Osteocyte (in vitro differentiated cells): ENCODE measurements around the gene MTOR. TPM values are rescaled to one million over a fixed set of nuclear protein-coding genes. Genes with fewer than 3 reads are reported as not detected.

ENCODE experiments used
- DNase-seq: peaks from one replicate; pipeline ENCODE4 v3.0.0; 2021; ENCODE audit warnings: mixed read lengths; ENCODE audit not compliant: unreplicated experiment; ENCODE audit errors: extremely low spot score
- H3K27ac Mint-ChIP-seq: one replicate; pipeline ENCODE4 v1.8.0; 2021; ENCODE audit warnings: mild to moderate bottlenecking, mixed read lengths; ENCODE audit not compliant: unreplicated experiment
- H3K27me3 Mint-ChIP-seq: one replicate; pipeline ENCODE4 v1.8.0; 2021; ENCODE audit warnings: mixed read lengths; ENCODE audit not compliant: unreplicated experiment
- H3K36me3 Mint-ChIP-seq: one replicate; pipeline ENCODE4 v1.8.0; 2021; ENCODE audit warnings: mixed read lengths; ENCODE audit not compliant: unreplicated experiment
- H3K4me1 Mint-ChIP-seq: one replicate; pipeline ENCODE4 v1.8.0; 2021; ENCODE audit warnings: mixed read lengths; ENCODE audit not compliant: unreplicated experiment
- H3K4me3 Mint-ChIP-seq: one replicate; pipeline ENCODE4 v1.8.0; 2021; ENCODE audit warnings: mild to moderate bottlenecking, moderate library complexity, mixed read lengths; ENCODE audit not compliant: unreplicated experiment
- H3K9me3 Mint-ChIP-seq: one replicate; pipeline ENCODE4 v1.8.0; 2021; ENCODE audit warnings: mixed read lengths; ENCODE audit not compliant: unreplicated experiment
- CTCF ChIP-seq: fragments of 200-600 bp; sonication (generic); IDR thresholded peaks from 2 replicates; pipeline ENCODE4 v1.5.0; 2021; ENCODE audit warnings: antibody characterized with exemption, mild to moderate bottlenecking, moderate library complexity
- total RNA-seq: library from RNA; stranded (reverse); gene quantifications from 2 replicates; pipeline ENCODE4 v1.2.1, GENCODE V29; 2021

Gene MTOR
- total RNA-seq, 1 donor from 2014 or later, result 42.1 TPM

DNA sequence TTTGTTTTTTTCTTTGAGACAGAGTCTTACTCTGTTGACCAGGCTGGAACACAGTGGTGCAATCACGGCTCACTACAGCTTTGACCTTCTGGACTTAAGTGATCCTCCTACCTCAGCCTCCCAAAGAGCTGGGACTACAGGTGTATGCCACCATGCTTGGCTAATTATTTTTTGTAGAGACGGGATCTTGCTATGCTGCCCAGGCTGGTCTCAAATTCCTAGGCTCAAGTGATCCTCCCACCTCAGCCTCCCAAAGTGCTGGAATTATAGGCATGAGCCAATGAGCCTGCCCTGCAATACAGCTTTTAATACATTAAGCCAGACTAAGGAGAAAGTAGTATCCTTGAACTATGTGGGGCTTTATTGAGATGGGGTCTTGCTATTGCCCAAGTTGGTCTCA lies 146.0 kb downstream of the MTOR start:
- no peaks in the 10 kb centered on the region for H3K27me3 Mint-ChIP-seq
- no peaks in the 10 kb centered on the region for H3K4me1 Mint-ChIP-seq
- DNase-seq, result no peak
- TF ChIP-seq CTCF, result no peak
- no peak overlapping the region for H3K4me3 Mint-ChIP-seq
- H3K9me3 Mint-ChIP-seq, result no peaks in the 10 kb centered on the region
- no peak overlapping the region for H3K27ac Mint-ChIP-seq
- H3K36me3 Mint-ChIP-seq, result peaks cover 50% of the 10 kb centered on the region

- no peak overlapping the region for H3K27ac Mint-ChIP-seq
- H3K4me3 Mint-ChIP-seq, result no peak overlapping the region
- no peak for TF ChIP-seq CTCF
- H3K36me3 Mint-ChIP-seq, result peaks cover 47% of the 10 kb centered on the region
- no peak for DNase-seq
- no peaks in the 10 kb centered on the region for H3K4me1 Mint-ChIP-seq
- H3K27me3 Mint-ChIP-seq, result no peaks in the 10 kb centered on the region
- no peaks in the 10 kb centered on the region for H3K9me3 Mint-ChIP-seq
These were observed 147.4 kb downstream of the MTOR start for GRCh38 chr1:11114966-11115365.

DNA sequence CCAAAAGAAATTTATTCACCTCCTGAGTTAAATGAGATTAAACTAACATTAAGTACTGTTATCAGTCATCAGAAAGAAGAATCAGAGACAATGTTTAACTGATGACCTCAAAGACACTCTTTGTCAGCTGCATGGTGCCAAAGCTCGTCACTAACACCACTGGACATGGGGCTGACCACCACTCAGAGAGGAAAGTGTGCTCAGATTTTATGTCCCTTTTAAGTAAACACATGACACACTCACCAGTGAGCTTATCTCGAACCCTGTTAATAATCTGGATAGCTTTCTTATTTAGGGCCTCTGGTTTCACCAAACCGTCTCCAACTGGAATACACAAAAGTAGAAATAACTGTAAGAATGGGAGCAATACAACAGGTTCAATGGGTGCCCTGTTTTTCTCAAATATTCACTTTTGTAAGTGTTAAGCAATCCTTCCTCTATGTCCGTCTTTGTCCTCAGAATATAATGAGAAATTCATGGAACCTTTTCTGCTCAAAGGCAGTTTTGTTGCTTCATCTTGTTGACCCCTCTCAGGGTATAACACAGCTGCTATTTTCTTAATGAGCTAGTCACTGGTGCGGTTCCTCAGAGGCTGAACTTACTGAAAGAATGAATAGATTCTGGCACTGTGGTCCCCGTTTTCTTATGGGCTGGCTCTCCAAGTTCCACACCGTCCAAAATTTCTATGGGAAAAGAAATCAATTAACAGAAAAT lies 153.1 kb downstream of the MTOR start:
- TF ChIP-seq CTCF, result no peak
- no peak for DNase-seq
- peaks cover 49% of the 10 kb centered on the region for H3K36me3 Mint-ChIP-seq
- no peaks in the 10 kb centered on the region for H3K9me3 Mint-ChIP-seq
- no peaks in the 10 kb centered on the region for H3K27me3 Mint-ChIP-seq
- H3K27ac Mint-ChIP-seq, result no peak overlapping the region
- no peak overlapping the region for H3K4me3 Mint-ChIP-seq
- no peaks in the 10 kb centered on the region for H3K4me1 Mint-ChIP-seq

- no peak for TF ChIP-seq CTCF
- H3K9me3 Mint-ChIP-seq, result no peaks in the 10 kb centered on the region
- peaks cover 36% of the 10 kb centered on the region for H3K36me3 Mint-ChIP-seq
- H3K27me3 Mint-ChIP-seq, result no peaks in the 10 kb centered on the region
- H3K27ac Mint-ChIP-seq, result no peak overlapping the region
- no peak for DNase-seq
- H3K4me3 Mint-ChIP-seq, result no peak overlapping the region
- no peaks in the 10 kb centered on the region for H3K4me1 Mint-ChIP-seq
These were observed 154.8 kb downstream of the MTOR start for GRCh38 chr1:11107599-11107998.

DNA sequence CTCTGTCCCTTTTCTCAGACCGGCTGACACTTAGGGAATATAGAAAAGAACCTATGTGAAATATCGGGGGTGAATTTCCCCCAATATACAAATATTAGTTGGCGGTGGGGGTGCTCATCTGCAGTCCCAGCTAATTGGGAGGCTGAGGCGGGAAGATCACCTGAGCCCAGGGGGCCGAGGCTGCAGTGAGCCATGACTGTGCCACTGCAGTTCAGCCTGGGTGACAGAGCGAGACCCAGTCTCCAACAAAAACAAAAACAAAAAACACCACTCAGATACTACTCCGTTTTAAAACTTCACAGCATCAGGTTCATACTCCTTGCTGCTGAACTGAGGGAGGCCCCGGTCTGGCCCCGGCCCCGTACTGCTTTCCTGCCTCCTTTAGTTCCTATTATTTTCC lies 156.8 kb downstream of the MTOR start:
- Mint-ChIP-seq H3K4me3 (no peak overlapping the region), H3K36me3 (peaks cover 29% of the 10 kb centered on the region), H3K27me3 (no peaks in the 10 kb centered on the region), H3K27ac (no peak overlapping the region), H3K9me3 (no peaks in the 10 kb centered on the region), H3K4me1 (no peaks in the 10 kb centered on the region)
- no peak for TF ChIP-seq CTCF
- DNase-seq, result no peak
